H7 (cell line): ENCODE measurements around the gene GLTP. TPM values are rescaled to one million over a fixed set of nuclear protein-coding genes. Genes with fewer than 3 reads are reported as not detected.
"Not testable (repeated sequence)": the region's sequence is repeated elsewhere in the genome, so short reads cannot be mapped to it uniquely, and the experiment has no call there.

Experiments used
- DNase-seq: peaks from one replicate; pipeline ENCODE4 v3.0.0; 2012
- H3K27me3 ChIP-seq: 2 replicates; pipeline ENCODE4 v1.6.0; 2011; ENCODE audit warnings: mild to moderate bottlenecking, low read length; ENCODE audit not compliant: control insufficient read depth, insufficient read depth
- H3K36me3 ChIP-seq: replicated peaks from 2 replicates; pipeline ENCODE4 v1.5.1; 2011; ENCODE audit warnings: low read length; ENCODE audit not compliant: control insufficient read depth, insufficient read depth
- H3K4me3 ChIP-seq: 2 replicates; pipeline ENCODE4 v1.5.1; 2011; ENCODE audit warnings: low read depth, mild to moderate bottlenecking, control low read depth, low read length, moderate library complexity; ENCODE audit not compliant: insufficient read depth
- total RNA-seq: library from RNA; depleted of rRNA; stranded (reverse); fragments of >200 nt; shearing (Covaris generic); gene quantifications from 2 replicates; pipeline ENCODE4 v1.2.3, GENCODE V29; 2014

GLTP gene
- total RNA-seq, 1 experiment from 2014 or later, result 24.1 TPM

DNA sequence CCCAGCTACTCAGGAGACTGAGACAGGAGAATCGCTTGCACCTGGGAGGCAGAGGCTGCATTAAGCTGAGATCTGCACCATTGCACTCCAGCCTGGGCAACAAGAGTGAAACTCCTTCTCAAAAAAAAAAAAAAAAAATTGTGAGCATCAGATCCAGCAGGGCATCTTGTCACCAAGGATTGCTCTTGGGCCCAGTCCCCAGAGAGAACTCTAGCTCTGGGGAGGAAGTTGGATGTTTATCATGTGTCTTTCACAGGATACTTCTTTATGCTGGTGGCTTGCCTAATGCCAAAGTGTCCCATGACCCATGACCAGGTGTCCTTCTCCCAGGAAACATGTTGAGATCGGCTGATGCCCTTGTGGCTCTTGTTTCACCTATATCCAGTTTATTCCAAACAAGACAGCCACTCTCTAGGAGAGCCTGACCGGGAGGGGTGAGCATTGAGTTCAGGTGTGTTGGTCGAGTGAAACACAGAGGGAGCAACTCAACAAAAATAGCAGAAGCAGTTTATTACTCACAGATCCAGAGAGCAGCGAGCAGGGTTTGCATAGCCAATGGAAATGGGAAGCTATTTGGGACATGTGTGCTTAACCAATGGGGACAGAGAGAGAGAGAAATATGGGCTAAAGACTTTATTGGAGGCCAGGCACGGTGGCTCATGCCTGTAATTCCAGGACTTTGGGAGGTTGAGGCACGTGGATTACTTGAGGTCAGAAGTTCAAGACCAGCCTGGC is 13.1 kb upstream of the GLTP start:
- Histone ChIP-seq H3K4me3 (no peak overlapping the region), H3K36me3 (no peaks in the 10 kb centered on the region), H3K27me3 (peaks cover 11% of the 10 kb centered on the region)
- no peak for DNase-seq

DNA sequence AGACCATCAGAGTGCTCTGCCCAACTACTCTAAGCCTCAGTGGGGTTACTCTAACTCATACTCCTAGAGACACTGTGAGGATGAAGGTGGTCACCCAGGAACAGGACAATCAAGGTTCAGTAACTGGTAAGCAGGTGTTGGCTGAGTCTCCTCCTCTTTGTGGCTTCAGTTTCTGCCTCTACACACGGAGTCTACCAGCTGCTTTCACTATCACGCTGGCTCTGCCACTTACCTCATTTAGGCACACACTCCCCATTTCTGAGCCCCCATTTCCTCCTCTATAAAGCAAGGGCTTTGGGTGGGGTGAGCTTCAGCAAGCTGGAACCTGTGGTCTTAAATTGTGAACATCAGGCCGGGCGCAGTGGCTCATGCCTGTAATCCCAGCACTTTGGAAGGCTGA is 12.4 kb upstream of the GLTP start:
- H3K36me3 ChIP-seq, result no peaks in the 10 kb centered on the region
- peaks cover 7% of the 10 kb centered on the region for H3K27me3 ChIP-seq
- H3K4me3 ChIP-seq, result no peak overlapping the region
- no peak for DNase-seq

DNA sequence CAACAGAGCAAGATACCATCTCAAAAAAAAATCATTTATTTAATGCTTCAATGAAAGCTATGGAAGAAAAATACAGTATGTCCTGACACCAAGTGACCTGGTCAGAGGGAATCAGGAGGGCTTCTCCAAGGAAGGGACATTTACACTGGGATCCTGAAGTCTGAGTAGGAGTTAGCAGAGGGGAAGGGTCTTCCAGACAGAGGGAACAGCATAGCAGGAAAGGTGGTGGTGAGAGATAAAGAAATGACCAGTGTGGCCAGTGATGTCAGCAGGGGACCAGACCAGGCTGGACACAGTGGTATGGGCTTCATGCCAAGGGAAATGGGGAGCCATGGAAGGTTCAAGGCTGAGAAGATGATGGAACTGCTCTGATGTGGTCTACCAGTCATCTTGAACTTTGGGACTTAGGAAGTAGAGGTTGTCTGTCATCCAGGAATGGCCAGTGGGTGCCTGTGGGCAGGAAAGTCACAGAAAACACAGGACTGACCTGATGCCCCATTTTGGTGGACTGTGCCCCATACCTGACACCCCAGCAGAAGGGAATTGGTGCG is 11.9 kb upstream of the GLTP start:
- Histone ChIP-seq H3K27me3 (peaks cover 5% of the 10 kb centered on the region), H3K36me3 (no peaks in the 10 kb centered on the region), H3K4me3 (no peak overlapping the region)
- DNase-seq, result no peak

DNA sequence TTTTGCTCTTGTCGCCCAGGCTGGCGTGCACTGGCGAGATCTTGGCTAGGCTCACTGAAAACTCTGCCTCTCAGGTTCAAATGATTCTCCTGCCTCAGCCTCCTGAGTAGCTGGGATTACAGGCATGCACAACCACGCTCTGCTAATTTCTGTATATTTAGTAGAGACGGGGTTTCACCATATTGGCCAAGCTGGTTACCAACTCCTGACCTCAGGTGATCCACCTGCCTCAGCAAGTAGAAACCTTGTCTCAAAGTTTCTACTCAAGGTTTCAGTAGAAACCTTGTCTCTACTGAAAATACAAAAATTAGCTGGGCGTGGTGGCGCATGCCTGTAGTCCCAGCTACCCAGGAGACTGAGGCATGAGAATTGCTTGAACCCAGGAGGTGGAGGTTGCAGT is 11.4 kb upstream of the GLTP start:
- H3K36me3 ChIP-seq, H3K4me3 ChIP-seq, DNase-seq, H3K27me3 ChIP-seq: not testable (repeated sequence)

DNA sequence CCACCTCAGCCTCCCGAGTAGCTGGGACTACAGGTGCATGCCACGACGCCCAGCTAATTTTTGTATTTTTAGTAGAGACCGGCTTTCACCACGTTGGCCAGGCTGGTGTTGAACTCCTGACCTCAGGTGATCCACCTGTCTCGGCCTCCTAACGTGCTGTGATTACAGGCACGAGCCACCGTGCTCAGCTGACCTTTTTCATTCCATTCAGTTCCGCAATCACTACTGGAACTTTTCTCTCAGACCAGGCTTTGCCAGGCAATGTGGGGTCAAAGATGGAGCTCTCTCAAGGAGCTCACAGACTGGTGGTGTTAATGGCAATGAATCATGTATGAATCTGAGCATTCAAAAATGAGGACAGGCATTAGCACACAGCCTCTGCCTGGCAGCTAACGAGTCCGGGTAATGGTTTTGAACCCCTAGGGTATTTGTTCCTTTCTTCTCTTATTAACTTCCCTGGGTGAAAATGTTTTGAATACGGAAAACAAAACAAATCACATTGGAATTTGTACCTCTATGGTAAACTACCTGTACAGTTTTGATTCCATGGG is 10.4 kb upstream of the GLTP start:
- H3K4me3 ChIP-seq, result no peak overlapping the region
- no peaks in the 10 kb centered on the region for H3K36me3 ChIP-seq
- H3K27me3 ChIP-seq, result no peaks in the 10 kb centered on the region; the same call in 1 of the 2 replicates
- DNase-seq, result no peak

DNA sequence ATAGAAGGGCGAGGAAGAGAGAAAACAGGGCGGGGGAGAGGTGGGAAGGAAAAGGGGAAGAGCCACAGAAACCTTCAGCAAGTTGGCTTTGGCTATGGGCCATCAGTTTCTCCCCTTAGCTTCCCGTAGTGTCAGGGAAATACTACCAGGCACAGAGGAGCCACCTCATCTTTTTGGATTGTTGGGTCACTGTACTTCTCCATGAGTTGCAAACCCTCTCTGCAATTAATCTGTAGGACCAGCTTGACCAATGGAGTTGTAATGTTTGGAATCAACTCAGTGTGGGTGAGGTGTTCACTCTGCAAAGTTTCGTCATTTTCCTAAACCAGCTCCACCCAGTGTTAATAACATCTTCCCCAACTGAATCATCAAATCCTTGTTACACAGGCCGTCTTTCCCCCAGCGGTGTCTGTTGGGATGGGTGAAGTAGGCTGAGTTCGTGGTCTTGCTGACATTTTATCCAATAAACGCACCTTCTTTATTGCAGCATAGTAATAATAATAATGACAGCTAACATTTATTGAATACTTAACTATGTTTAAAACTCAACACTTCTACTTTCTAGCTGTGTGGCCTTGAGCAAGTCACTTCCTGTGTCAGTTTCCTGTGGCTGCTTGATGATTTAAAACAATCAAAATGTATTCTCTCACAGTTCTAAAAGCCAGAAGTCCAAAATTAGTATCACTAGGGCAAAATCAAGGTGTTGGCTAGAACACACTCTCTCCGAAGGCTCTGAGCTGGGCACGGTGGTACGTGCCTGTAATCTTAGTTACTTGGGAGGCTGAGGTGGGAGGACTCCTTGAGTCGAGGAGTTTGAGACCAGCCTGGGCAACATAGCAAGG is 8.1 kb upstream of the GLTP start:
- H3K4me3 ChIP-seq, result no peak overlapping the region
- no peak for DNase-seq
- no peaks in the 10 kb centered on the region; the same call in 1 of the 2 replicates for H3K27me3 ChIP-seq
- H3K36me3 ChIP-seq, result no peaks in the 10 kb centered on the region

DNA sequence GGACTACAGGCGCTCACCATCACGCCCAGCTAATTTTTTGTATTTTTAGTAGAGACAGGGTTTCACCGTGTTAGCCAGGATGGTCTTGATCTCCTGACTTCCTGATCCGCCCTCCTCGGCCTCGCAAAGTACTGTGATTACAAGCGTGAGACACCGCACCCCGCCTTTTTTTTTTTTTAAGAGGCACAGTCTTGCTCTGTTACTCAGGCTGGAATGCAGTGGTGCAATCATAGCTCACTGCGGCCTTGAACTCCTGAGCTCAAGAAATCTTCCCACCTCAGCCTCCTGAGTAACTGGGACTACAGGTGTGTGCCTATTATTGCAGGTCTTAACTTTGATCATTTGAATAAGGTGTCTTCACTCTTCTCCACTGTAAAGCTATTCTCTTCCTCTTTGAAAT is 5.3 kb upstream of the GLTP start:
- DNase-seq, result no peak
- Histone ChIP-seq H3K4me3 (no peak overlapping the region), H3K27me3 (no peaks in the 10 kb centered on the region), H3K36me3 (no peaks in the 10 kb centered on the region)

DNA sequence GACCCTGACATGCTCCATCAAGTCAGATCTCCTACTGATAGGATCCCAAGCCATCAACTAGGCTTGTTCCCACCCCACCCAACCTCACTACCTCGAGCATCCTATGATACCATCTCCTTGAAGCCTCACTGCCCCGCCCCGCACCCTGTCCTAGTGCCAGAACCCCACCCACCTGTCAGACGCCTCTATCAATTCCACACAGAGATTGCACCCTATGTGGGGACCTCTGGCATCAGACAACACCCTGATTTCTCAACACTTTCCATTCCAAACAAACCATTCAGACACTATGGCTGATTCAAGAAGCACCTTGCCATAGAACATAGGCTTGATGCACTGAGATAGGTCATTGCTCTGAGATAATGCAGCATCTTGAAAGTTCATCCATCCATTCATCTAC is 3.1 kb upstream of the GLTP start:
- DNase-seq, result no peak
- Histone ChIP-seq H3K36me3 (no peaks in the 10 kb centered on the region), H3K27me3 (no peaks in the 10 kb centered on the region), H3K4me3 (no peak overlapping the region)

DNA sequence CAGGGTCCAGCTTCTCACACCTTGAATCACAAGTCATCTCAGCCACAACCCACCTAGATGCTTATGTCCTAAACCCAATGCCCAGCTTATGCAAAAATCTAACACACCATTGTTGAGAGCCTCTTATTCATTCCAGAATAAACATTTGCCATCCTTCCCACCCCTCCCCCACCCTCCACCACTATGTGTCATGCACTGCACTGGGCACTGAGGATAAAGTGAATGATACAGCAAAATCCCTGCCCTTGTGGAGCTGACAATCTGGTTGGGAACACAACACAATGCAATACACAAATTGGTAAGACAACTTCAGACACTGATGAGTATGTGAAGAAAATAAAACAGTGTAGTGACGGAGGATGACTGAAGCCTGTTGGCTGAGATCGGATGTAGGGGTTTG is 1.4 kb upstream of the GLTP start:
- Histone ChIP-seq H3K27me3 (no peaks in the 10 kb centered on the region), H3K36me3 (no peaks in the 10 kb centered on the region), H3K4me3 (no peak overlapping the region)
- DNase-seq, result no peak

DNA sequence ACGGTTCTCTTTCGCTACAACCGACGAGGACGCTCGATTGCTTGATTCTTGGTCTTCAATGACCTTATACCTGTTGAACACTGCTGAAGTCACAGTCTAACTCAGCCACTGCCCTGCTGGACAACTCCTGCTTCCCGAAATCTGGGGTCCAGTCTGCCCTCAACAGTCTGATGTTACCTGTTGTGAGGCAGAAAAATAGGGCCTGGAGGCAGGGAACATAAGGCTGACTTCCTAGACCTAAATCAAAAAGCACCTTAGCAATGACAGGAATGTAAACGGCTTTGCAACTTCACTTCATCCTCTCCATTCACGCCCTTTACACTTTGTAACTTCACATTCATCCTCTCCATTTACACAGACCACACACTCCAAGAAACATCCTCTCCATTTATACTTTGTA is 597 bp upstream of the GLTP start:
- no peak for DNase-seq
- H3K36me3 ChIP-seq, result no peaks in the 10 kb centered on the region
- H3K4me3 ChIP-seq, result peak overlapping the region; percentile 44
- no peaks in the 10 kb centered on the region for H3K27me3 ChIP-seq

DNA sequence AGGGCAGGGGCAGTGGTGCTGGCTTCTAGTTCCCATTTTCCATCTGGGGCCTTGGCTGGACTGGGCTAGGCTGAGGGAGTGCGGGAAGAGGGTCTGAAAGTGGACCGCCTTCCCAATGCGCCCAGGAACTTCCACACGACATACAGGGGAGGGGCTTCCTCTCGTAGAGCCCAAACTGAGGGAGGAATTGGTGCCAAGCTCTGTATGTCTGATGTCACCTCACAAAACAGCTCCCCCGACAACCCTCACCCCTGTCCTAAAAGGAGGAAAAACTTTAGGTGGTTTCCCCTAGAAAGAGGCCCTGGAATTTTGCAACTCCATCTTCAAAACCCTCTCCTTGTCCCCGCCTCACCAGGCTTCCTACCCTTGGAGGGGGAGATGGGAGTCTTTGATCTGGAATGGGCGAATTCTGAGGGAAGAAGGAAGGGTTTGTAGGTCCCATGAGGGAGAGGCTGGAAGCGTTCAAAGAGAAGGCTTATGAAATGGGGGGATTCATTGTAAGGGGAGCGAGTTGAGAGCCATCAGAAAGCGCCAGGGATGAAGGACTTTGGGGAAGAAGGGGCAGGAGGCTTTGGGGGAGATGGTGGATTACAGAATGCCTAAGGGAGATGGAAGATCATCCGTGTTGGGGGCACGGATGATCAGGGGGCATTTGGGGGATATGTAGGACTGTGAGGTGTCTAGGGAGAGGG is 844 bp downstream of the GLTP start:
- Histone ChIP-seq H3K27me3 (no peaks in the 10 kb centered on the region), H3K4me3 (peak overlapping the region; percentile 87), H3K36me3 (no peaks in the 10 kb centered on the region)
- no peak for DNase-seq

DNA sequence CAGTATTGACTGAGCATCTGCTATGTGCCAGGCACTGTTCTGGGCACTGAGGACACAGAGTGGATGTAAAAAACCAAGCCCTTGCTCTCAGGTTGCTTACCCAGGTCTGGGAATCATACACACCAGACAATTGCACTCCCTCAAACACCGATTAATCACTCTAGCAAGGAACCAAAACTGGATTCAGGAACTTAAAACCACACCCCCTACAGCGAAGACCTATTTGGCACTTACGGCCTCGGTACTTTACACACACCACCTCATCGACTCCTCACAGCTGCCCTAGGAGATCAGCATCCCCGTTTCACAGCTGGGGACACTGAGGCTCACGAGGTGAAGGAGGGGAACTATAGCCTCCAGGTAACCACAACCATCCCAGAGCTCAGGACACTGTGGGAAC is 1.6 kb downstream of the GLTP start:
- no peaks in the 10 kb centered on the region for H3K27me3 ChIP-seq
- no peaks in the 10 kb centered on the region for H3K36me3 ChIP-seq
- peak overlapping the region; percentile 87; the same call in 1 of the 2 replicates for H3K4me3 ChIP-seq
- DNase-seq, result no peak

DNA sequence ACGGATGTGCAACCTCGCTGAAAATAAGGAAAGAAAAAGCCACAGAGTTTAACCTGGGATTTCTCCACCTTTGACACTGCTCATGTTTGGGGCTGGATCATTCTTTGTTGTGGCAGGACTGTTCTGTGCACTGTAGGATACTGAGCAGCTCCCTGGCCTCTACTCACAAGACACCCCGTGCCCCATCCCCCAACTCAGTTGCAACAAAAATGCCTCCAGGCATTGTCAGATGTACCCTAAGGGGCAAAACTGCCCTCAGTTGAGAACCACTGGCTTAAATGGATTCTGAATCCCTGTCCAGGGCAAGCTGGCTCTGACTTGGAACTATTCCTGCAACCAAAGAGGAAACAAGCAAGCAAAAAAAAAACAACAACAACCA is 2.1 kb downstream of the GLTP start:
- no peak overlapping the region for H3K4me3 ChIP-seq
- H3K36me3 ChIP-seq, result no peaks in the 10 kb centered on the region
- no peak for DNase-seq
- no peaks in the 10 kb centered on the region for H3K27me3 ChIP-seq

DNA sequence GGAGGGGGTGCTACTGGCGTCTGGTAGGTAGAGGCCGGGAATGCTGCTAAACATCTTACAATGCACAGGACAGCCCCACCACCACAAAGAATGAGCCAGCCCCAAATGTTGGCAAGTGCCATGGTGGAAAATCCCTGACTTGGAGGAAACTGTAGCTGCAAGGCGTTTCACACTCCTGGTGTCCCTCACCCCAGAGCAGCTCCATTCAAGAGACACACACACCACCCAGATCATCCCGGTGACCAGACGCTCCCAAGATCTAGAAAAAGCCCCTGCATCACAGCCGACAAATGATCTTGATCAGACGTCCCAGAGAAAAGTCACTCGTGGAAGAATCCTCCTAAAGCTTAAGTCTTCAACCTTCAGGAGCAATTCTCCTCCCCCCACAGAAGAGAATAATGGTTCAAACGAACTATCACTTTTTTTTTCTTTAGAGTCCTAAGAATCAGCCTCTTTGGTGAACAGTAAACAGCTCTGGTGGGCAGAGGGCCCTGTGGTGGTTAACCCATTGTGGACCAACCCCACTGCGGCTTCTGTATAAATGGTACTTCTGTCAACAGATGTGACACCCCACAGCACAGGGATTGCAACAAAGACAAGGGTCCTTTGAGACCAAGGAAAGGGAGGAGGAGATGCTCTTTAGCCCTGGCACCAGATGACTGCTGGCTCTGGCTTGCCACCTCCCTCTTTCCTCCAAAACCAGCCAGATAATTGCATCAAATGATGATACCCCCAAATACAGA is 2.7 kb downstream of the GLTP start:
- Histone ChIP-seq H3K27me3 (no peaks in the 10 kb centered on the region), H3K36me3 (no peaks in the 10 kb centered on the region), H3K4me3 (no peak overlapping the region)
- no peak for DNase-seq
